H1 (cell line): ENCODE results near the gene POMT2. TPM values are rescaled to one million over a fixed set of nuclear protein-coding genes. Genes with fewer than 3 reads are reported as not detected.

Source experiments
- RXRA ChIP-seq: IDR thresholded peaks from 2 replicates; pipeline ENCODE4 v1.6.1; 2011; ENCODE audit warnings: low read depth, mild to moderate bottlenecking, low read length, moderate library complexity; ENCODE audit not compliant: insufficient read depth
- TBP ChIP-seq: IDR thresholded peaks from 2 replicates; pipeline ENCODE4 v1.6.1; 2011; ENCODE audit warnings: low read depth, low read length, improper control_type of control experiment
- polyA plus RNA-seq, 7 experiments: library from polyadenylated mRNA; depleted of rRNA in 3 of 7; stranded (reverse) in 5 of 7; unstranded in 2 of 7; fragments of >200 nt in 5 of 7; fragments of 200-250 nt in 2 of 7; gene quantifications; 1 replicate in 5 of 7; 2 replicates in 1 of 7; 4 replicates in 1 of 7; pipeline versions ENCODE4 v1.2.1 to v1.2.3, GENCODE V29; 2011 to 2013; ENCODE audit warnings: missing spikeins in 2 of 7, mixed read lengths in 2 of 7
- total RNA-seq: library from RNA; stranded (reverse); fragmentation: NEBNext Ultra II Directional; extraction: Animal tissue kit (Norgen Biotek cat#: 25700); gene quantifications from 2 replicates; pipeline ENCODE4 v1.2.1, GENCODE V29; 2021

POMT2 gene
- total and polyA plus RNA-seq, 2 of the 8 experiments (the other 6 are each of a cell fraction or from before 2014, with no cell fraction given): 20.8 to 44.9 TPM

- TF ChIP-seq TBP (no peak), RXRA (no peak)
Observed at GRCh38 chr14:77329872-77330271, 9.2 kb upstream of the POMT2 start (continued).
